GM23338 (cell line): ENCODE data around the gene STX8. TPM values are rescaled to one million over a fixed set of nuclear protein-coding genes. Genes with fewer than 3 reads are reported as not detected.

ENCODE experiments used
- ATAC-seq: fragments of 200-7000 bp; cut with Tn5 transposase; 3 replicates; pipeline ENCODE4 v1.9.1; 2020
- DNase-seq: peaks from one replicate; pipeline ENCODE4 v3.0.0-alpha.2; 2015; ENCODE audit warnings: low spot score
- H2AFZ ChIP-seq: fragments of 200-600 bp; sonication (generic); 2 replicates; pipeline ENCODE4 v1.8.0; 2016; ENCODE audit warnings: antibody characterized with exemption, mild to moderate bottlenecking, moderate library complexity
- H3F3A ChIP-seq: fragments of 200-600 bp; sonication (generic); replicated peaks from 2 replicates; pipeline ENCODE4 v1.8.0; 2017; ENCODE audit warnings: antibody characterized with exemption, mixed run types, low read depth
- H3K27ac ChIP-seq: fragments of 200-600 bp; sonication (generic); 2 replicates; pipeline ENCODE4 v1.6.1; 2016; ENCODE audit warnings: low read depth
- H3K27me3 ChIP-seq: fragments of 200-600 bp; sonication (generic); 2 replicates; pipeline ENCODE4 v1.8.0; 2016; ENCODE audit warnings: mild to moderate bottlenecking, mixed run types, moderate library complexity; ENCODE audit not compliant: insufficient read depth
- H3K36me3 ChIP-seq: fragments of 200-600 bp; sonication (generic); 2 replicates; pipeline ENCODE4 v1.8.0; 2016; ENCODE audit warnings: mild to moderate bottlenecking; ENCODE audit not compliant: insufficient read depth
- H3K4me1 ChIP-seq: fragments of 200-600 bp; sonication (generic); 2 replicates; pipeline ENCODE4 v1.8.0; 2016; ENCODE audit warnings: mild to moderate bottlenecking, moderate library complexity; ENCODE audit not compliant: insufficient read depth
- H3K4me2 ChIP-seq: fragments of 200-600 bp; sonication (generic); 2 replicates; pipeline ENCODE4 v1.7.1; 2017; ENCODE audit warnings: mixed run types
- H3K4me3 ChIP-seq: fragments of 200-600 bp; sonication (generic); 2 replicates; pipeline ENCODE4 v1.6.1; 2016; ENCODE audit warnings: mixed run types
- H3K79me2 ChIP-seq: fragments of 200-600 bp; sonication (generic); replicated peaks from 2 replicates; pipeline ENCODE4 v1.8.0; 2017; ENCODE audit warnings: mild to moderate bottlenecking; ENCODE audit not compliant: insufficient read depth
- H3K9me2 ChIP-seq: fragments of 200-600 bp; sonication (generic); 2 replicates; pipeline ENCODE4 v1.8.0; 2017; ENCODE audit not compliant: insufficient read depth
- H4K20me1 ChIP-seq: fragments of 200-600 bp; sonication (generic); replicated peaks from 2 replicates; pipeline ENCODE4 v1.8.0; 2017; ENCODE audit warnings: mild to moderate bottlenecking; ENCODE audit not compliant: insufficient read depth
- H3K27ac Mint-ChIP-seq: 2 replicates; pipeline ENCODE4 v1.8.0; 2020; ENCODE audit warnings: inconsistent platforms, mild to moderate bottlenecking, moderate library complexity, mixed read lengths
- H3K27me3 Mint-ChIP-seq: 3 replicates; pipeline ENCODE4 v1.8.0; 2022; ENCODE audit warnings: low read depth, mild to moderate bottlenecking, moderate library complexity, mixed read lengths, inconsistent platforms; ENCODE audit not compliant: insufficient read depth, poor library complexity
- H3K36me3 Mint-ChIP-seq: 3 replicates; pipeline ENCODE4 v1.8.0; 2021; ENCODE audit warnings: low read depth, mild to moderate bottlenecking, inconsistent platforms, moderate library complexity, mixed read lengths
- H3K4me1 Mint-ChIP-seq: 3 replicates; pipeline ENCODE4 v1.8.0; 2020; ENCODE audit warnings: mild to moderate bottlenecking, inconsistent platforms, mixed read lengths
- H3K4me3 Mint-ChIP-seq: 3 replicates; pipeline ENCODE4 v1.8.0; 2021; ENCODE audit warnings: moderate library complexity, mild to moderate bottlenecking, inconsistent platforms, mixed read lengths
- H3K9me3 Mint-ChIP-seq: 3 replicates; pipeline ENCODE4 v1.8.0; 2020; ENCODE audit warnings: moderate library complexity, mild to moderate bottlenecking, inconsistent platforms, mixed read lengths
- ETS1 ChIP-seq: IDR thresholded peaks from 2 replicates; pipeline ENCODE4 v1.6.1; 2016; ENCODE audit warnings: antibody characterized with exemption
- EZH2 ChIP-seq: fragments of 200-600 bp; sonication (generic); IDR thresholded peaks from one replicate; pipeline ENCODE4 v1.8.0; 2017; ENCODE audit warnings: antibody characterized with exemption, mild to moderate bottlenecking, low read depth; ENCODE audit not compliant: unreplicated experiment
- EZH2phosphoT487 ChIP-seq: fragments of 200-600 bp; sonication (generic); IDR thresholded peaks from one replicate; pipeline ENCODE4 v1.8.1; 2018; ENCODE audit warnings: antibody characterized with exemption; ENCODE audit not compliant: unreplicated experiment
- JUNB ChIP-seq: IDR thresholded peaks from one replicate; pipeline ENCODE4 v1.6.1; 2016; ENCODE audit warnings: antibody characterized with exemption; ENCODE audit not compliant: unreplicated experiment
- NANOG ChIP-seq: IDR thresholded peaks from 2 replicates; pipeline ENCODE4 v1.6.1; 2016; ENCODE audit warnings: antibody characterized with exemption, borderline replicate concordance
- POLR2AphosphoS5 ChIP-seq: IDR thresholded peaks from 2 replicates; pipeline ENCODE4 v1.6.1; 2016; ENCODE audit warnings: antibody characterized with exemption, low read depth
- STAT1 ChIP-seq: IDR thresholded peaks from one replicate; pipeline ENCODE4 v1.6.1; 2016; ENCODE audit warnings: antibody characterized with exemption; ENCODE audit not compliant: unreplicated experiment
- ZNF331 ChIP-seq: fragments of 250-450 bp; sonication (Bioruptor Pico); IDR thresholded peaks from 2 replicates; pipeline ENCODE4 v1.5.0; 2020; ENCODE audit warnings: low read depth, mild to moderate bottlenecking, moderate library complexity
- ZNF462 ChIP-seq: fragments of 250-450 bp; sonication (Bioruptor Pico); IDR thresholded peaks from 2 replicates; pipeline ENCODE4 v1.5.0; 2020; ENCODE audit warnings: mild to moderate bottlenecking, moderate library complexity
- polyA plus RNA-seq: library from polyadenylated mRNA; unstranded; fragments of >200 nt; fragmentation: Nextera tagmentation; extraction: Ambion mirVana; gene quantifications from 2 replicates; pipeline ENCODE4 v1.2.1, GENCODE V29; 2016
- total RNA-seq: library from RNA; depleted of rRNA; stranded (reverse); fragments of >200 nt; shearing (Covaris generic); gene quantifications from 2 replicates; pipeline ENCODE4 v1.2.3, GENCODE V29; 2014
- TF ChIP-seq, protein P1 (sequence below), 2 experiments: fragments of 200-600 bp in 1 of 2; sonication (generic) in 1 of 2; conservative IDR thresholded peaks; 2 replicates each; pipeline versions ENCODE4 v1.5.1 to v1.6.1; 2016 to 2017; ENCODE audit warnings: antibody characterized with exemption in 2 of 2, low read depth in 2 of 2, mild to moderate bottlenecking in 2 of 2, moderate library complexity in 1 of 2

Gene STX8
- total and polyA plus RNA-seq, 2 experiments from 2014 or later: 59.4 to 82.3 TPM

DNA sequence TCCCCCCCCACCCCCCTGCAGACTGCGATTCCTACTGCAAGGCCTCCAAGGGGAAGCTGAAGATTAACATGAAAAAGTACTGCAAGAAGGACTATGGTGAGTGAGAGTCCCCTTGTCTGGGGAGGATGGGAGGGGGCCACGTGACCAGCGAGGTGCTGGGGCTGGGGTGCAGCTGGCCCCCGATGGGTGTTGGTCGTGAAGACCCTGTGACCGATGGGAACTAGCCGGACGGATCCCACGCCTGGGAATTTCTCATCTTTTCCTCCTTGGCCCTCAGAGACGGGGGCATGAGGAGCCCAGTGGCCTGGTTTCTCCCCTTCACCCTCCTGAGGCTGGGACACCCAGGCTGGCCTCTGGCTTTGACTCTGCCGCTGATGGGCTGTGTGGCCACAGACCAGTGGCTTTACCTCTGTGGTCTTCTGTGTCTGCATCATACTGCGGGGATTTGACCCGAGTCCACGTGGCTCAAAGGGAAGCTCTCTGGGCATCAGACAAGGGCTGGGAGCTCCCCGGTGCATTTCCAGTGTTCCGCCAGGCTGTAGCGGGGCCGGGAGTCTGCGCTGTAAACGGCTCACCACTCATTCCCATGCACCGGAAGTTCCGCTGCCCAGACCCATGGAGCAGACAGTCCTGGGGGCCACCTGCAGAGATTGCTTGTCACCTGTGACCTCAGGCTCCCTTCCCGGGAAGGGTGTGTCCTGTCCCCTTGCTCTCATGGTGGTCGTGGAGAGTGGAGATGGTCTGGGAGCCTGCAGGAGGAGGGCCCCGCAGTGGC, 354.3 kb downstream of the STX8 start (continued):
- TF ChIP-seq ZNF462 (CRISPR knock-in tag) (no peak), STAT1 (no peak)

DNA sequence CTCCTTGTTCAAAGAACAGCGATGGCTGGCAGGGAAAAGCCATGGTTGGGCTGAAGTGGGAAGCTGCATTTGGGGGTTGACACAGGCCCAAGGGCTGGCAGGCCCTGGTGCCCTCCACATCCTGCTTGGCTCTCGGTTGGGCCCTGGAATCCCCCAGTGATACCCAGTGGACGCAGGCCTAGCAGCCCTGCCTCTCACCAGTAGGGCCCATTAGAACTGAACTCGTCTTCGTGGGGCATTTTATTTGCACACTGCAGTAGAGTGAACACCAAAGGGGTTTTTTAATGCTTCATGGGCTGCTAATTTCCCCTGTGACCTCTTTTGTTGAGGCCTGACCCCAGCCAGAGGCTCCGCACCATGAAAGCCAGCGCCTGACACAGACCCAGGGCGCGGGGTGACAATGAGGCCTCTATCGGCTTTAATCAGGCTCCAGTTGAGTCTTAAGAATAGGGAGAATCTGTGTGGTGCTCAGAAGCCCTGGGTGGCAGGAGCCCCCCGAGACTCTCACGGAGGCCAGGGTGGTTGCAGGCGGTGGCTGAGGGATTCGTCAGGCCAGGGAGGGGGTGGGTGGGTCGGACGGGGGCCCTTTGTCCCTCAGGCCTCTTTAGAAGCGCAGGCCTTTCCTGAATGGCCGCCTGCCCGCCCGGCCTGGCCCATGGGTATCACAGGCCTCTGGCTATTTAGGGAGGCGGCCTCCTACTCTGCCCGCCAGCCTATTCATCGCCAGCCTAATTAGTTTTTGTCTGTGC, 355.0 kb downstream of the STX8 start:
- Histone ChIP-seq H3K9me2 (no peaks in the 10 kb centered on the region), H3K27me3 (no peaks in the 10 kb centered on the region), H3K27ac (no peak overlapping the region), H3K4me1 (no peaks in the 10 kb centered on the region; the same call in 1 of the 2 replicates), H2AFZ (peak overlapping the region; percentile 32; the same call in 1 of the 2 replicates), H4K20me1 (no peaks in the 10 kb centered on the region), H3F3A (no peaks in the 10 kb centered on the region), H3K36me3 (no peaks in the 10 kb centered on the region), H3K79me2 (no peaks in the 10 kb centered on the region), H3K4me3 (no peak overlapping the region), H3K4me2 (no peak overlapping the region)
- no peak overlapping the region for H3K4me3 Mint-ChIP-seq
- H3K9me3 Mint-ChIP-seq: peaks cover 13% of the 10 kb centered on the region; the same call in 2 of the 3 replicates
- DNase-seq (no peak), ATAC-seq (peak; percentile 15)
- peaks cover 19% of the 10 kb centered on the region for H3K27me3 Mint-ChIP-seq
- H3K27ac Mint-ChIP-seq: 0 out of 2 replicates have a peak overlapping the region, but pooled peaks have one; percentile 40
- peaks cover 19% of the 10 kb centered on the region for H3K4me1 Mint-ChIP-seq
- peaks cover 8% of the 10 kb centered on the region for H3K36me3 Mint-ChIP-seq
- TF ChIP-seq STAT1 (no peak), ETS1 (no peak), EZH2phosphoT487 (no peak), ZNF331 (no peak), POLR2AphosphoS5 (no peak), EZH2 (no peak), NANOG (no peak), JUNB (no peak)
- TF ChIP-seq, protein P1, sequence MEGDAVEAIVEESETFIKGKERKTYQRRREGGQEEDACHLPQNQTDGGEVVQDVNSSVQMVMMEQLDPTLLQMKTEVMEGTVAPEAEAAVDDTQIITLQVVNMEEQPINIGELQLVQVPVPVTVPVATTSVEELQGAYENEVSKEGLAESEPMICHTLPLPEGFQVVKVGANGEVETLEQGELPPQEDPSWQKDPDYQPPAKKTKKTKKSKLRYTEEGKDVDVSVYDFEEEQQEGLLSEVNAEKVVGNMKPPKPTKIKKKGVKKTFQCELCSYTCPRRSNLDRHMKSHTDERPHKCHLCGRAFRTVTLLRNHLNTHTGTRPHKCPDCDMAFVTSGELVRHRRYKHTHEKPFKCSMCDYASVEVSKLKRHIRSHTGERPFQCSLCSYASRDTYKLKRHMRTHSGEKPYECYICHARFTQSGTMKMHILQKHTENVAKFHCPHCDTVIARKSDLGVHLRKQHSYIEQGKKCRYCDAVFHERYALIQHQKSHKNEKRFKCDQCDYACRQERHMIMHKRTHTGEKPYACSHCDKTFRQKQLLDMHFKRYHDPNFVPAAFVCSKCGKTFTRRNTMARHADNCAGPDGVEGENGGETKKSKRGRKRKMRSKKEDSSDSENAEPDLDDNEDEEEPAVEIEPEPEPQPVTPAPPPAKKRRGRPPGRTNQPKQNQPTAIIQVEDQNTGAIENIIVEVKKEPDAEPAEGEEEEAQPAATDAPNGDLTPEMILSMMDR (conservative IDR thresholded peaks at IDR 0.05; ENCODE audit: low read depth in 2 of 2): no peak
